Measurements from ENCODE around the gene KCNMA1.

Gene KCNMA1

GRCh38 chr10:76942628-76943416 is 694.8 kb downstream of the KCNMA1 start:
- no peak for TF ChIP-seq CTCF (IDR thresholded peaks at IDR 0.05; ENCODE audit: low read depth, low read length)
- H3K4me3 ChIP-seq (ENCODE audit: low read depth, low read length): no peak overlapping the region
- in situ Hi-C loops (cut with HindIII; ENCODE audit: low sequenced_read_pairs): no loop called here
- peak; percentile 5 for DNase-seq (ENCODE audit: low read depth, low spot score)

GRCh38 chr10:76939933-76940468 is 697.6 kb downstream of the KCNMA1 start:
- no peak for DNase-seq (ENCODE audit: low read depth, low spot score)
- no peak overlapping the region for H3K4me3 ChIP-seq (ENCODE audit: low read depth, low read length)
- in situ Hi-C loops (cut with HindIII; ENCODE audit: low sequenced_read_pairs): no loop called here
- TF ChIP-seq CTCF (IDR thresholded peaks at IDR 0.05; ENCODE audit: low read depth, low read length): no peak

- no peak for DNase-seq (ENCODE audit: low read depth, low spot score)
- in situ Hi-C loops (cut with HindIII; ENCODE audit: low sequenced_read_pairs): no loop called here
- H3K4me3 ChIP-seq (ENCODE audit: low read depth, low read length): no peak overlapping the region
- no peak for TF ChIP-seq CTCF (IDR thresholded peaks at IDR 0.05; ENCODE audit: low read depth, low read length)
These were observed 700.4 kb downstream of the KCNMA1 start for GRCh38 chr10:76937181-76937600.

- in situ Hi-C loops (cut with HindIII; ENCODE audit: low sequenced_read_pairs): no loop called here
- no peak for TF ChIP-seq CTCF (IDR thresholded peaks at IDR 0.05; ENCODE audit: low read depth, low read length)
These were observed 701.5 kb downstream of the KCNMA1 start for GRCh38 chr10:76935941-76936613.

GRCh38 chr10:76928565-76928964 is 709.0 kb downstream of the KCNMA1 start:
- no peak overlapping the region for H3K4me3 ChIP-seq (ENCODE audit: low read depth, low read length)
- in situ Hi-C loops (cut with HindIII; ENCODE audit: low sequenced_read_pairs): no loop called here
- TF ChIP-seq CTCF (IDR thresholded peaks at IDR 0.05; ENCODE audit: low read depth, low read length): no peak
- DNase-seq (ENCODE audit: low read depth, low spot score): no peak

More at GRCh38 chr10:76935941-76936613, 701.5 kb downstream of the KCNMA1 start:
- no peak for DNase-seq (ENCODE audit: low read depth, low spot score)
- H3K4me3 ChIP-seq (ENCODE audit: low read depth, low read length): no peak overlapping the region

GRCh38 chr10:76925636-76926405 is 711.8 kb downstream of the KCNMA1 start:
- no peak overlapping the region for H3K4me3 ChIP-seq (ENCODE audit: low read depth, low read length)
- no peak for DNase-seq (ENCODE audit: low read depth, low spot score)
- TF ChIP-seq CTCF (IDR thresholded peaks at IDR 0.05; ENCODE audit: low read depth, low read length): no peak
- in situ Hi-C loops (cut with HindIII; ENCODE audit: low sequenced_read_pairs): no loop called here
